GM12891 (cell line): ENCODE results near the gene RYR2.

Experiments
- PAX5 ChIP-seq: IDR thresholded peaks from 2 replicates; pipeline ENCODE4 v1.6.1; 2011; ENCODE audit warnings: low read length, moderate library complexity, mild to moderate bottlenecking; ENCODE audit not compliant: insufficient read depth, severe bottlenecking
- POLR2A ChIP-seq: IDR thresholded peaks from 2 replicates; pipeline ENCODE4 v1.6.1; 2011; ENCODE audit warnings: low read depth, low read length, control low read depth
- POLR2AphosphoS5 ChIP-seq: IDR thresholded peaks from 2 replicates; pipeline ENCODE4 v1.6.1; 2011; ENCODE audit warnings: low read depth, low read length, control low read depth
- POU2F2 ChIP-seq: IDR thresholded peaks from 2 replicates; pipeline ENCODE4 v1.6.1; 2011; ENCODE audit warnings: low read depth, mild to moderate bottlenecking, control low read depth, low read length, moderate library complexity
- SPI1 ChIP-seq: IDR thresholded peaks from 2 replicates; pipeline ENCODE4 v1.6.1; 2011; ENCODE audit warnings: low read depth, low read length, control low read depth
- TAF1 ChIP-seq: IDR thresholded peaks from 2 replicates; pipeline ENCODE4 v1.6.1; 2011; ENCODE audit warnings: low read depth, low read length, control low read depth

- TF ChIP-seq POLR2A, result no peak
- no peak for TF ChIP-seq TAF1
- TF ChIP-seq POLR2AphosphoS5, result no peak
- TF ChIP-seq SPI1, result no peak
- TF ChIP-seq PAX5, result no peak
- no peak for TF ChIP-seq POU2F2
Observed at GRCh38 chr1:237852342-237852741, 810.4 kb downstream of the RYR2 start.
